NT2/D1 (cell line): Measurements from ENCODE around the gene CHST15.

Source experiments
- SUZ12 ChIP-seq: IDR thresholded peaks from 2 replicates; pipeline ENCODE4 v1.6.1; 2011; ENCODE audit not compliant: insufficient read length, insufficient read depth; ENCODE audit errors: extremely low read depth
- ZNF274 ChIP-seq: IDR thresholded peaks from 2 replicates; pipeline ENCODE4 v1.6.1; 2011; ENCODE audit warnings: mild to moderate bottlenecking, low read depth, low read length

DNA sequence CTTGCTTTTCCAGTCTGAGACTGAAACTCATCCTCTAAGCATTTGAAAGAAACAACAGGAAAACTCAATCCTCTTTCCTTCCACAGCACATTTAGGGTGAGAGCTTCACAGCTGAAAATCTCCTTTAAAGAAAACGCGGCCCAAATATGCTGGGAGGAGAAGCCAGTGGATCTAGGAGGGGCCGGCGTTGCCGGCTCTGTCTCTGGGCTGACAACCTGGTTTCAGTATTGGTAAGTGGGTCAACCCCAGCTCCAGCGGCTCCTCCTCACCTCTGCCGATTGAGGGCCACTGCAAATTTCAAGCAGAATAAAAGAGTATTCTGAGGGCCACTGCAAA, 126.5 kb downstream of the CHST15 start:
- TF ChIP-seq ZNF274 (no peak), SUZ12 (no peak)
